GM04504 (cell line): ENCODE data around the gene SYNE1.
"Not testable (repeated sequence)": the region's sequence is repeated elsewhere in the genome, so short reads cannot be mapped to it uniquely, and the experiment has no call there.

Source experiments
- DNase-seq: peaks from one replicate; pipeline ENCODE4 v3.0.0-alpha.2; 2012; ENCODE audit warnings: low read depth

The SYNE1 gene

GRCh38 chr6:152098683-152099082 is 538.5 kb downstream of the SYNE1 start:
- DNase-seq: no peak

GRCh38 chr6:152096863-152097496 is 540.2 kb downstream of the SYNE1 start:
- peak; percentile 52 for DNase-seq

GRCh38 chr6:152094992-152095592 is 542.1 kb downstream of the SYNE1 start:
- peak; percentile 99 for DNase-seq

GRCh38 chr6:152094276-152094675 is 542.9 kb downstream of the SYNE1 start:
- no peak for DNase-seq

GRCh38 chr6:152093711-152094110 is 543.5 kb downstream of the SYNE1 start:
- no peak for DNase-seq

GRCh38 chr6:152091851-152092341 is 545.3 kb downstream of the SYNE1 start:
- no peak for DNase-seq

- DNase-seq: no peak
Observed at GRCh38 chr6:152091201-152091600, 546.0 kb downstream of the SYNE1 start.

GRCh38 chr6:152089992-152090391 is 547.2 kb downstream of the SYNE1 start:
- DNase-seq: no peak

- DNase-seq: no peak
Observed at GRCh38 chr6:152087701-152088100, 549.5 kb downstream of the SYNE1 start.

- DNase-seq: no peak
Observed at GRCh38 chr6:152087096-152087495, 550.1 kb downstream of the SYNE1 start.

- DNase-seq: no peak
Observed at GRCh38 chr6:152086223-152086873, 550.8 kb downstream of the SYNE1 start.

- DNase-seq: no peak
Observed at GRCh38 chr6:152085451-152085921, 551.7 kb downstream of the SYNE1 start.

GRCh38 chr6:152078804-152079203 is 558.4 kb downstream of the SYNE1 start:
- DNase-seq: no peak

GRCh38 chr6:152078001-152078400 is 559.2 kb downstream of the SYNE1 start:
- DNase-seq: no peak

- DNase-seq: not testable (repeated sequence)
Observed at GRCh38 chr6:152076242-152076641, 560.9 kb downstream of the SYNE1 start.

- DNase-seq: no peak
Observed at GRCh38 chr6:152071843-152072242, 565.3 kb downstream of the SYNE1 start.
